Osteocyte (in vitro differentiated cells): ENCODE measurements around the gene EIF4G1. TPM values are rescaled to one million over a fixed set of nuclear protein-coding genes. Genes with fewer than 3 reads are reported as not detected.

ENCODE experiments used
- DNase-seq: peaks from one replicate; pipeline ENCODE4 v3.0.0; 2021; ENCODE audit warnings: mixed read lengths; ENCODE audit not compliant: unreplicated experiment; ENCODE audit errors: extremely low spot score
- H3K27ac Mint-ChIP-seq: one replicate; pipeline ENCODE4 v1.8.0; 2021; ENCODE audit warnings: mild to moderate bottlenecking, mixed read lengths; ENCODE audit not compliant: unreplicated experiment
- H3K27me3 Mint-ChIP-seq: one replicate; pipeline ENCODE4 v1.8.0; 2021; ENCODE audit warnings: mixed read lengths; ENCODE audit not compliant: unreplicated experiment
- H3K36me3 Mint-ChIP-seq: one replicate; pipeline ENCODE4 v1.8.0; 2021; ENCODE audit warnings: mixed read lengths; ENCODE audit not compliant: unreplicated experiment
- H3K4me1 Mint-ChIP-seq: one replicate; pipeline ENCODE4 v1.8.0; 2021; ENCODE audit warnings: mixed read lengths; ENCODE audit not compliant: unreplicated experiment
- H3K4me3 Mint-ChIP-seq: one replicate; pipeline ENCODE4 v1.8.0; 2021; ENCODE audit warnings: mild to moderate bottlenecking, moderate library complexity, mixed read lengths; ENCODE audit not compliant: unreplicated experiment
- H3K9me3 Mint-ChIP-seq: one replicate; pipeline ENCODE4 v1.8.0; 2021; ENCODE audit warnings: mixed read lengths; ENCODE audit not compliant: unreplicated experiment
- CTCF ChIP-seq: fragments of 200-600 bp; sonication (generic); IDR thresholded peaks from 2 replicates; pipeline ENCODE4 v1.5.0; 2021; ENCODE audit warnings: antibody characterized with exemption, mild to moderate bottlenecking, moderate library complexity
- total RNA-seq: library from RNA; stranded (reverse); gene quantifications from 2 replicates; pipeline ENCODE4 v1.2.1, GENCODE V29; 2021

EIF4G1 gene
- total RNA-seq, 1 donor from 2014 or later: 385 TPM

DNA sequence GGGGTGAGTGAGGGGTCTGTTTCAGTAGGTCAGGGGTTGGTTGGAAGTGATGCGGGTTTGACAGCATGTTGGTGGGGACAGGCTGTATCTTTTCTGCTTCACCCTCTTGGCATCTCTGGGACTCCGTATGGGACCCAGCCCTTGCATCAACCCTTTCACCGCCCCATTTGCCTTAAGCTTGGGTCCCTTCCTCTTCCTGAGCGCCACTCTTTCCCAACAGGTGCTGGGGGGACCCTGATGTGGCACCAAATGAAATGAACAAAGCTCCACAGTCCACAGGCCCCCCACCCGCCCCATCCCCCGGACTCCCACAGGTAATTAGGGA is 1.1 kb downstream of the EIF4G1 start:
- H3K27ac Mint-ChIP-seq: peak overlapping the region; percentile 81
- DNase-seq: no peak
- no peak for TF ChIP-seq CTCF
- H3K9me3 Mint-ChIP-seq: no peaks in the 10 kb centered on the region
- peak overlapping the region; percentile 79 for H3K4me3 Mint-ChIP-seq
- peaks cover 13% of the 10 kb centered on the region for H3K36me3 Mint-ChIP-seq
- peaks cover 41% of the 10 kb centered on the region for H3K4me1 Mint-ChIP-seq
- H3K27me3 Mint-ChIP-seq: no peaks in the 10 kb centered on the region

DNA sequence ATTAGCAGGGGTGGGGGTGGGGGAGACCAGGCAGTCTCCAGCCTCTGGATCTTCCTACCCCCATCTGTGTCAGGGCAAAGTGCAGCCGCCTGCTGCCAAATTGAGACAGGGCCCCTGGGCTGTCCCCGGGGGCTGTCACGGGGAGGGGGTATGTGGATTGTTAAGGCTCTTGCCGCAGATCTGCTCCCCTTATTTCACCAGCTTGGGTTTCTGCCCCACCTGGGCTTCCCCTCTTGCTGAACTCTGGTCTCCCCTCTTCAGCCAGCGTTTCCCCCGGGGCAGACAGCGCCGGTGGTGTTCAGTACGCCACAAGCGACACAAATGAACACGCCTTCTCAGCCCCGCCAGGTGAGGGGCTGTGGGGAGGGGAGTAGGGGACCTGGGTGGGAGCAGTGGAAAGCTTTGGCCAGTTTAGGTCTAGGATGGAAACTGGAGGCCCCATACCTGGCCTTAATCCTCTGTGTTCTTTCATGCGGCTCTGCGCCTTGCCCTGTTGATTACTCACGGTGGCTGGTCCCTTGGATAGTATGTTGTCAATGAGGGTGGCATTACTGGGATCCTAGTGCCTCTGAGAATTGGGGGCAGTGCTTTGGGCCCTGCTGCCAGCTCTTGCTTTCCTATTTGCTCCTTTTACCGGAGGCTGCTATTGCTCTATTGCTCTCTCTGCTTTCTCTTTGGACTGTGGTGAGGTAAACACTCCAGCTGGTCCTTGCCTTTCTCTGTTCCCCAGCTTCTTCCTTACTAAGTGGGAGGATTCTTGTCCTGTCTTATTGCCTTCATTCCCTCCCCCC is 1.7 kb downstream of the EIF4G1 start:
- Mint-ChIP-seq H3K4me3 (peak overlapping the region; percentile 79), H3K27ac (peak overlapping the region; percentile 75), H3K27me3 (no peaks in the 10 kb centered on the region), H3K4me1 (peaks cover 43% of the 10 kb centered on the region), H3K36me3 (peaks cover 18% of the 10 kb centered on the region), H3K9me3 (no peaks in the 10 kb centered on the region)
- no peak for DNase-seq
- TF ChIP-seq CTCF: no peak

DNA sequence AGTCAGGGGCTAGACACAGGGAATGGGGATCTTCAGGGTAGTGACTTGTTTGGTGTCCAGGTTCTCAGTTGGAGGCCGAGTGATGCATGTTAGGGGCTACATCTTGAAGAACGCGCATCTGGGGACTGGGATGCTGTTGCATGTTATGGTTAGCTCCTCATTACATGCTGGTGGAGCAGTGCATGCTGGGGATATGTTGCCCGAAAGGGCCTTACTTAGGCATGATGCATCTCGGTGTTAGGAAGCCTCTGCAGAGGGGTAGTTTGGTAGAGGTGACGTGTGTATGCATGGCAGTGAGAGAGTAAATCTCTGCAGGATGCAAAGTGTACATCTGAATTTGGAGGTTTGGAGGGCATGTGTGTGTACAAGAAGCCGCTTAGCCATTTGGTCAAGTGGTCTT is 2.4 kb downstream of the EIF4G1 start:
- peaks cover 25% of the 10 kb centered on the region for H3K36me3 Mint-ChIP-seq
- H3K4me3 Mint-ChIP-seq: peak overlapping the region; percentile 79
- TF ChIP-seq CTCF: no peak
- no peaks in the 10 kb centered on the region for H3K9me3 Mint-ChIP-seq
- H3K27ac Mint-ChIP-seq: peak overlapping the region; percentile 75
- no peak for DNase-seq
- H3K4me1 Mint-ChIP-seq: peaks cover 43% of the 10 kb centered on the region
- H3K27me3 Mint-ChIP-seq: no peaks in the 10 kb centered on the region

DNA sequence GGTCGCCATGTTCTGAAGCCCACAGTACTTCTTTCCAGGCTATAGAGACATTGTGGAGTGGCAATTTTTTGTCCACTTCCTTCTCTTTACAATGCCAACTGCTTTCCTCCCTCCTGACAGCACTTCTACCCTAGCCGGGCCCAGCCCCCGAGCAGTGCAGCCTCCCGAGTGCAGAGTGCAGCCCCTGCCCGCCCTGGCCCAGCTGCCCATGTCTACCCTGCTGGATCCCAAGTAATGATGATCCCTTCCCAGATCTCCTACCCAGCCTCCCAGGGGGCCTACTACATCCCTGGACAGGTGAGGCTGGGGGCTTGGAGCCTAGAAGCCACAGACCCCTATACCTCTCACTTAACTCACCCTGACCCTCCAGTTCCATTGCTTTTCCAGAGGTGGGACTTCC is 2.8 kb downstream of the EIF4G1 start:
- TF ChIP-seq CTCF: no peak
- Mint-ChIP-seq H3K27me3 (no peaks in the 10 kb centered on the region), H3K9me3 (no peaks in the 10 kb centered on the region), H3K27ac (peak overlapping the region; percentile 75), H3K36me3 (peaks cover 27% of the 10 kb centered on the region), H3K4me3 (peak overlapping the region; percentile 79), H3K4me1 (peaks cover 43% of the 10 kb centered on the region)
- no peak for DNase-seq

GRCh38 chr3:184320104-184320445 is 5.7 kb downstream of the EIF4G1 start:
- H3K4me1 Mint-ChIP-seq: peaks cover 41% of the 10 kb centered on the region
- H3K27ac Mint-ChIP-seq: peak overlapping the region; percentile 47
- no peaks in the 10 kb centered on the region for H3K27me3 Mint-ChIP-seq
- peak; percentile 95 for DNase-seq
- TF ChIP-seq CTCF: no peak
- peak overlapping the region; percentile 40 for H3K4me3 Mint-ChIP-seq
- no peaks in the 10 kb centered on the region for H3K9me3 Mint-ChIP-seq
- peaks cover 53% of the 10 kb centered on the region for H3K36me3 Mint-ChIP-seq
